NOMO-1 treated with dmso at 0.1 percent for 144 hours (cell line): ENCODE data around the gene GSTM1.

Experiments used
- DNase-seq: peaks from one replicate; lab custom pipeline; 2025; ENCODE audit not compliant: unreplicated experiment; lab: John Stamatoyannopoulos, UW

Gene GSTM1

GRCh38 chr1:109726007-109726406, 38.4 kb downstream of the GSTM1 start:
- no peak for DNase-seq

GRCh38 chr1:109726728-109727373, 39.2 kb downstream of the GSTM1 start:
- DNase-seq: no peak

GRCh38 chr1:109728870-109729269, 41.3 kb downstream of the GSTM1 start:
- no peak for DNase-seq

- no peak for DNase-seq
These were observed 43.0 kb downstream of the GSTM1 start for GRCh38 chr1:109730666-109731065.

- no peak for DNase-seq
These were observed 44.8 kb downstream of the GSTM1 start for GRCh38 chr1:109732390-109732881.

- no peak for DNase-seq
These were observed 45.7 kb downstream of the GSTM1 start for GRCh38 chr1:109733236-109733870.

GRCh38 chr1:109739738-109740614, 52.4 kb downstream of the GSTM1 start:
- peak; percentile 51 for DNase-seq

- no peak for DNase-seq
These were observed 53.2 kb downstream of the GSTM1 start, which contains the start of gene GSTM3 for GRCh38 chr1:109740615-109741373. Gene GSTM3 (minus strand): TSS chr1:109741038. CDS start chr1:109740287, 751 bp downstream.
